Adrenal gland (tissue), 5 donors: ENCODE results near the gene TMEM63A.

Source experiments
- CTCF ChIP-seq, 6 experiments: fragments of 450-650 bp in 4 of 6; fragments of 200-600 bp in 2 of 6; sonication (generic) in 1 of 6; IDR thresholded peaks; 1 replicate in 5 of 6; 2 replicates in 1 of 6; pipeline versions ENCODE4 v1.5.1 to v1.8.0; 2016 to 2021; ENCODE audit warnings: antibody characterized with exemption in 6 of 6, mild to moderate bottlenecking in 2 of 6, moderate library complexity in 1 of 6
- POLR2A ChIP-seq, 2 donors: fragments of 450-650 bp; IDR thresholded peaks; one replicate each; pipeline ENCODE4 v1.6.1; 2017; ENCODE audit warnings: antibody characterized with exemption in 2 of 2, mild to moderate bottlenecking in 2 of 2, moderate library complexity in 1 of 2
- donor health status: DM: no; HTN: no; CAD: no.

GRCh38 chr1:225849925-225850324 lies 32.3 kb downstream of the TMEM63A start:
- no peak for TF ChIP-seq POLR2A (IDR thresholded peaks at IDR 0.05)
- no peak for TF ChIP-seq CTCF (IDR thresholded peaks at IDR 0.05)
